CD14-positive monocyte (primary cell): Measurements from ENCODE around the gene IFNW1. TPM values are rescaled to one million over a fixed set of nuclear protein-coding genes. Genes with fewer than 3 reads are reported as not detected.

Experiments used
- DNase-seq, 3 donors: peaks; one replicate each; pipeline ENCODE4 v3.0.0-alpha.2; 2011 to 2022
- H2AFZ ChIP-seq: 2 replicates; pipeline ENCODE4 v1.6.0; 2012; ENCODE audit warnings: mild to moderate bottlenecking, low read depth, low read length, inconsistent platforms; ENCODE audit not compliant: insufficient read depth, poor library complexity, severe bottlenecking
- H3K27ac ChIP-seq, 2 donors: 1 replicate in 1 of 2; 2 replicates in 1 of 2; pipeline ENCODE4 v1.5.1; 2012 to 2013; ENCODE audit warnings: low read length in 2 of 2, control low read depth in 1 of 2, inconsistent platforms in 1 of 2, low read depth in 1 of 2, mild to moderate bottlenecking in 1 of 2
- H3K27me3 ChIP-seq, 2 donors: one replicate each; pipeline versions ENCODE4 v1.6.0 to v1.6.1; 2011 to 2013; ENCODE audit warnings: low read length in 2 of 2; ENCODE audit not compliant: control insufficient read depth in 2 of 2, insufficient read depth in 2 of 2
- H3K36me3 ChIP-seq, 2 donors: replicated peaks in 1 of 2; 1 replicate in 1 of 2; 2 replicates in 1 of 2; pipeline versions ENCODE4 v1.5.1 to v1.6.1; 2012 to 2013; ENCODE audit warnings: low read length in 2 of 2, control low read depth in 1 of 2, inconsistent platforms in 1 of 2, mild to moderate bottlenecking in 1 of 2; ENCODE audit not compliant: insufficient read depth in 2 of 2, control insufficient read depth in 1 of 2
- H3K4me1 ChIP-seq, 2 donors: 1 replicate in 1 of 2; 2 replicates in 1 of 2; pipeline versions ENCODE4 v1.5.1 to v1.6.1; 2012 to 2013; ENCODE audit warnings: low read length in 2 of 2, control low read depth in 1 of 2, inconsistent platforms in 1 of 2, mild to moderate bottlenecking in 1 of 2, moderate library complexity in 1 of 2; ENCODE audit not compliant: insufficient read depth in 2 of 2, control insufficient read depth in 1 of 2
- H3K4me2 ChIP-seq: replicated peaks from 2 replicates; pipeline ENCODE3; 2012; ENCODE audit warnings: low read length, moderate library complexity, mild to moderate bottlenecking; ENCODE audit not compliant: poor library complexity, severe bottlenecking; ENCODE audit errors: extremely low read depth
- H3K4me3 ChIP-seq, 3 experiments: fragments of 200-600 bp in 1 of 3; sonication (generic) in 1 of 3; replicated peaks in 1 of 3; 1 replicate in 2 of 3; 2 replicates in 1 of 3; pipeline ENCODE4 v1.5.1; 2011 to 2013; ENCODE audit warnings: low read length in 3 of 3, mild to moderate bottlenecking in 3 of 3, control low read depth in 2 of 3, low read depth in 2 of 3, inconsistent platforms in 1 of 3, moderate library complexity in 1 of 3
- H3K79me2 ChIP-seq: 2 replicates; pipeline ENCODE4 v1.6.0; 2012; ENCODE audit warnings: mild to moderate bottlenecking, control low read depth, inconsistent platforms, low read length, moderate library complexity; ENCODE audit not compliant: insufficient read depth
- H3K9ac ChIP-seq: 2 replicates; pipeline ENCODE4 v1.6.0; 2017; ENCODE audit warnings: low read length, mild to moderate bottlenecking; ENCODE audit not compliant: insufficient read depth, poor library complexity, severe bottlenecking
- H3K9me3 ChIP-seq, 2 donors: replicated peaks in 1 of 2; 1 replicate in 1 of 2; 2 replicates in 1 of 2; pipeline versions ENCODE4 v1.5.1 to v1.6.1; 2012 to 2013; ENCODE audit warnings: low read length in 2 of 2, control low read depth in 1 of 2; ENCODE audit not compliant: control insufficient read depth in 1 of 2, insufficient read depth in 1 of 2
- H4K20me1 ChIP-seq: 2 replicates; pipeline ENCODE4 v1.6.0; 2012; ENCODE audit warnings: mild to moderate bottlenecking, low read length, control low read depth, moderate library complexity; ENCODE audit not compliant: insufficient read depth
- H3K27ac Mint-ChIP-seq, 7 donors: one replicate each; pipeline ENCODE4 v1.8.0; 2020; ENCODE audit warnings: mild to moderate bottlenecking in 7 of 7, mixed read lengths in 7 of 7, moderate library complexity in 6 of 7, inconsistent platforms in 2 of 7
- H3K27me3 Mint-ChIP-seq, 3 donors: one replicate each; pipeline ENCODE4 v1.8.0; 2021 to 2022; ENCODE audit warnings: low read depth in 3 of 3, mild to moderate bottlenecking in 3 of 3, mixed read lengths in 3 of 3, moderate library complexity in 3 of 3, inconsistent platforms in 1 of 3
- H3K36me3 Mint-ChIP-seq, 2 donors: one replicate each; pipeline ENCODE4 v1.8.0; 2020; ENCODE audit warnings: mixed read lengths in 2 of 2, inconsistent platforms in 1 of 2, mild to moderate bottlenecking in 1 of 2
- H3K4me1 Mint-ChIP-seq: one replicate; pipeline ENCODE4 v1.8.0; 2020; ENCODE audit warnings: mild to moderate bottlenecking, mixed read lengths
- H3K4me3 Mint-ChIP-seq, 2 donors: one replicate each; pipeline ENCODE4 v1.8.0; 2020; ENCODE audit warnings: mild to moderate bottlenecking in 2 of 2, mixed read lengths in 2 of 2, moderate library complexity in 1 of 2
- H3K9me3 Mint-ChIP-seq, 7 donors: one replicate each; pipeline ENCODE4 v1.8.0; 2020 to 2022; ENCODE audit warnings: mixed read lengths in 7 of 7, mild to moderate bottlenecking in 6 of 7, moderate library complexity in 6 of 7, inconsistent platforms in 2 of 7
- CTCF ChIP-seq: fragments of 200-600 bp; IDR thresholded peaks from one replicate; pipeline ENCODE4 v1.8.0; 2022; ENCODE audit warnings: antibody characterized with exemption, mild to moderate bottlenecking
- WGBS: methylation state at CpG from one replicate; pipeline ENCODE4 v1.1.5; 2013; ENCODE audit warnings: missing lambda C conversion rate; ENCODE audit not compliant: insufficient coverage; 5-methylcytosine and 5-hydroxymethylcytosine counted together
- intact Hi-C, 2 donors: fragments of 100-400 bp; cut with micrococcal nuclease; formaldehyde crosslinking; loops; one replicate each; pipeline versions ENCODE4 v1.15.0 to v1.15.1; 2023
- polyA plus RNA-seq, 3 donors: library from polyadenylated mRNA; depleted of rRNA in 1 of 3; unstranded in 2 of 3; stranded (reverse) in 1 of 3; fragments of 300-500 nt in 2 of 3; fragments of >200 nt in 1 of 3; fragmentation: Illumina TruSeq in 2 of 3; gene quantifications; 1 replicate in 2 of 3; 2 replicates in 1 of 3; pipeline ENCODE4 v1.2.3, GENCODE V29; 2012 to 2021

Gene IFNW1
- polyA plus RNA-seq, 3 donors = not detected

DNA sequence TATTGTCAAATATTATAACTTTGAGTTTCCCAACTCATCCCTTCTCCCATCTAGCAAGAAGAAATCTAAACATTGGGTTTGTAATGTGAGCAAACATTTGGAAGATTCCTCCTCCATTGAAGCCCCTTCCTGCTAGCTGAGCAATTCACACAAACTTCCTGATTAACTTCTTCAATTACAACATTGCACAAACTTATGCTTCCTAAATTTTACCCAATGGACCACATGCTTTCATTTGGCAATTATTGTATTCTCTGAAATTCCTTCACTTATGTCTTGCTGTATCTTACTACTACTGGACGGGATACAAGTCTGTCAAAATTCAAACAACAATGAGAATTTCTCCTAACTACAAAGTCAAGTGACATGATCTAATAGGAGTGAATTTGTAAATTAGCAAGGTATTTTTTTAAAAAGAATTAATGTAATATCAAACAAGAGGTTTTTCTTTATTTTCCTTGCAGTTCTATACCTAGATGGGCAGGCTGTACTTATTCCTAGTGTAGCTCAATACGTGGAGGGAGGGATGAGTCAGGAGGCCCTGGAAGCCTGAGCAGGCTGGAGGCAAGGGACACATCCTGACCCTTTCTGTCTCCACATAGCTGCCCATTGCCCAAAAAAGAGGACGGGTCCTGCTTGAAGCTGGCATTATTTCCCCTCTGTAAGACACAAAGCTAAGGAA, 11.8 kb upstream of the IFNW1 start:
- peak overlapping the region; percentile 76 for H2AFZ ChIP-seq
- Mint-ChIP-seq H3K27me3 (peaks cover 0 to 3% (median 0%) of the 10 kb centered on the region in 3 donors), H3K36me3 (no peaks in the 10 kb centered on the region), H3K4me1 (peaks cover 18% of the 10 kb centered on the region), H3K9me3 (peaks cover 6 to 13% (median 10%) of the 10 kb centered on the region in 7 donors), H3K27ac (peak overlapping the region; percentile 36 to 82 (median 62)), H3K4me3 (peak overlapping the region; percentile 17 to 56)
- TF ChIP-seq CTCF = no peak
- DNase-seq = peak; percentile 24 to 55 (median 51)
- H3K9ac ChIP-seq = peak overlapping the region; percentile 23
- H3K4me1 ChIP-seq = peaks cover 18 to 21% of the 10 kb centered on the region in 2 donors
- peak overlapping the region in 2 of 3 experiments; percentile 27 to 67 for H3K4me3 ChIP-seq
- H3K36me3 ChIP-seq = no peaks in the 10 kb centered on the region
- no peaks in the 10 kb centered on the region for H3K79me2 ChIP-seq
- no peaks in the 10 kb centered on the region for H4K20me1 ChIP-seq
- WGBS = no CpG with 5 or more reads among the region's 3 CpGs
- H3K27ac ChIP-seq = peak overlapping the region; percentile 33 to 71
- peak overlapping the region; percentile 83 for H3K4me2 ChIP-seq
- intact Hi-C loops = no loop called here
- H3K9me3 ChIP-seq = peaks cover 4% of the 10 kb centered on the region in 2 donors
- no peaks in the 10 kb centered on the region for H3K27me3 ChIP-seq

DNA sequence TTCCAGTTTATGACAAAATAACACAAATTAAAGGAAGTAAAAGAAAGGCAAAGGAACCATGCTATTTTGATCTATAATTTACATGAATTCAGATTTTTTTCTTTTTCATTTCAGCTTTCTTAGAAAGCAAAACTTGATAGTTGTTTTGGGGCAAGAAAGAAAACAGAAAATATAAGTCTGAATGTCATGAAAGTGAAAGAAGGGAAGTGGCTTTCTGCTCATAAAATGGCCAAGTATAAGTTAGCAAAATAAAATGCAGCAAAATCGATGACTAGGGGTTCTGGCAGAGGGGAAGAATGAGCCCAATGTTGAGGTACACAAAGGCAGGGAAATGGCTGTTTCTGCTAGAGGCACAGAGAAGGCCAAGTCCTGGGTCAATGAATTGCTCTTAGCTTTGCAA, 3.0 kb upstream of the IFNW1 start:
- 0% methylated on average over 1 of the region's 1 CpG for WGBS
- Histone ChIP-seq H3K27me3 (no peaks in the 10 kb centered on the region), H3K9ac (no peak overlapping the region), H3K4me1 (peaks cover 9 to 17% of the 10 kb centered on the region in 2 donors), H3K36me3 (no peaks in the 10 kb centered on the region), H4K20me1 (no peaks in the 10 kb centered on the region), H2AFZ (peak overlapping the region; percentile 70), H3K27ac (peak overlapping the region in 1 of 2 donors; percentile 44), H3K4me2 (peak overlapping the region; percentile 44), H3K79me2 (no peaks in the 10 kb centered on the region), H3K9me3 (peaks cover 4 to 11% of the 10 kb centered on the region in 2 donors), H3K4me3 (peak overlapping the region in 2 of 3 experiments; percentile 22 to 48)
- Mint-ChIP-seq H3K4me1 (peaks cover 20% of the 10 kb centered on the region), H3K36me3 (peaks cover 0 to 3% of the 10 kb centered on the region in 2 donors), H3K27ac (peak overlapping the region in 6 of 7 donors; percentile 28 to 50 (median 38)), H3K27me3 (peaks cover 0 to 2% (median 0%) of the 10 kb centered on the region in 3 donors), H3K9me3 (peaks cover 12 to 23% (median 17%) of the 10 kb centered on the region in 7 donors), H3K4me3 (peak overlapping the region; percentile 0 to 51)
- intact Hi-C loops = no loop called here
- no peak for TF ChIP-seq CTCF
- no peak for DNase-seq
